GM18909 (cell line): ENCODE data around the gene TSKU.
"Not testable (repeated sequence)": the region's sequence is repeated elsewhere in the genome, so short reads cannot be mapped to it uniquely, and the experiment has no call there.

ENCODE experiments used
- ATAC-seq: cut with Tn5 transposase; IDR thresholded peaks from one replicate; pipeline ENCODE4 v1.9.1; 2021; ENCODE audit warnings: mild to moderate bottlenecking; ENCODE audit not compliant: unreplicated experiment, poor library complexity

The TSKU gene

DNA sequence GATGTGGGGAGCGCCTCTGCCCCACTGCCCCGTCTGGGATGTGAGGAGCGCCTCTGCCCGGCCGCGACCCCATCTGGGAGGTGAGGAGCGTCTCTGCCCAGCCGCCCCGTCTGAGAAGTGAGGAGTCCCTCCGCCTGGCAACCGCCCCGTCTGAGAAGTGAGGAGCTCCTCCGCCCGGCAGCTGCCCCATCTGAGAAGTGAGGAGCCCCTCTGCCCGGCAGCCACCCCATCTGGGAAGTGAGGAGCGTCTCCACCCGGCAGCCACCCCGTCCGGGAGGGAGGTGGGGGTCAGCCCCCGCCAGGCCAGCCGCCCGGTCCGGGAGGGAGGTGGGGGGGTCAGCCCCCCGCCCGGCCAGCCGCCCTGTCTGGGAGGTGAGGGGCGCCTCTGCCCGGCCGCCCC lies 38.2 kb downstream of the TSKU start:
- not testable (repeated sequence) for ATAC-seq

DNA sequence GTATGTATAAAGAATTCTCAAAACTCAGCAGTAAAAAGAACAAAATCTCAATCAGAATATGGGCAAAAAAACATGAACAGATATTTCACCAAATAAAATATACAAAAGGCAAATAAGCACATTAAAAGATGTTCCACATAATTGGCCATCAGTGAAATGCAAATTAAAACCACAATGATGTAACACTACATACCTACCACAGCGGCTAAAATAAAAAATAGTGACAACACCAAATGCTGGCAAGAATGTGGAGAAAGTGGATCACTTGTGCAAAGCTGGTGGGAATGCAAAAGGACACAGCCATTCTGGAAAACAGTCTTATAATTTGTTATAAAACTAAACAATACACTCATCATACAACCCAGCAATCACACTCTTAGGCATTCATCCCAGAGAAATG lies 39.2 kb downstream of the TSKU start:
- no peak for ATAC-seq

DNA sequence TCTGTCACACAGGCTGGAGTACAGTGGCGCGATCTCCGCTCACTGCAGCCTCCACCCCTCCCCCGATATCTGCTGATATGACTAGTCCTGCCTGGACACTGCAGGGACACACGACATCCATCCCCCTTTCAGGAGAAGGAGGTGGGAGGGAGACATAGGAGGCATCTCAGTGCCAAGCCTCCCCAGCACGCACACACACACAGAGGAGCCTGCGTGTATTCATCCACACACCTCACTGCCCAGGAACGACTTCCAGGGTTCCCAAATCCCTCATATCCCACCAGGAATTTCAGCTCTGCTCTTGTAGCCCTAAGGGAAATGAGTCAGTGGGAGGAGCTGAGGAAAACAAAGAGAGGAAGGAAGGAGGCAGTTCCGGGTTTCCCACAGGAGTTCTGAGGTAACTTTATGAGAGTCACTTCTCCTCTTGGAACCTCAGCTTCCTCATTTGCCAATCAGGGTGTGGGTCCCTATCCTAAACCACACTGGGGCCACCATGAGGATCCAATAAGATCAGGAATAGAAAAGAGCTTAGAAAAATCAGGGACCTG lies 40.4 kb downstream of the TSKU start:
- no peak for ATAC-seq

DNA sequence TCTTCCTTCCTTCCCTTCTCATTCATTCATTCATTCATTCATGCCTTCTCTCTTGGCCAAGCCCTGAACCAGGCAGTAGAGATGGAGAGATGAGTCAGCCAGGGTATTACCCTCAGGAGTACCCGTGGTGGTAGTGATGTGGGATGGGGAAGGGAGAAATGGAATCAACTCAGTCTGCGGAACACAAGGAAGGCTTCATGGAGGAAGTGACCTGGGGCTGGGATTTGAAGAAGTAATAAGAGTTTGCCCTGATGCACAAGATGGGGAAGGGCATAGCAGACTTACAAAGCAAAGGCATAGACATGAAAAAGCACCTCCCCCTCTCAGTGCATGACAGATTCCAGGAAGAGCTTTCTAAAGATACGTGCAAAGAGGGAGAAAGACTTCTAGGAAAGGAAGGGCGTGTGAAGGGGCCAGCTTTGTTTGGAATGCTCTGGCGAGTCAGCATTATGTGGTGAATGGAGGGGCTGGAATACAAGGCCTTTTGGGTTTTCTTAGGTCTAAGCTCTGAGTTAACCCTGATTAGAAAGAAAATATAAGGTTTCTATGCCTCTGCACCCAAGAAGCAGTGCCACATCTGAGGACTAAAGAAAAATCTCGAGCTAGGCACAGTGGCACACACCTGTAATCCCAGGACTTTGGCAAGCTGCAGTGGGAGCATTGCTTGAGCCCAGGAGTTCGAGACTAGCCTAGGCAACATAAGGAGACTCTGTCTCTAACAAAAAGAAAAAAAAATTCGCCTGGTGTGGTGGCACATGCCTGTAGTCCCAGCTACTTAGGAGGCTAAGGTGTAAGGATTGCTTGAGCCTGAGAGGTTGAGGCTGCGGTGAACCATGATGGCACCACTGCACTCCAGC lies 41.2 kb downstream of the TSKU start:
- no peak for ATAC-seq

DNA sequence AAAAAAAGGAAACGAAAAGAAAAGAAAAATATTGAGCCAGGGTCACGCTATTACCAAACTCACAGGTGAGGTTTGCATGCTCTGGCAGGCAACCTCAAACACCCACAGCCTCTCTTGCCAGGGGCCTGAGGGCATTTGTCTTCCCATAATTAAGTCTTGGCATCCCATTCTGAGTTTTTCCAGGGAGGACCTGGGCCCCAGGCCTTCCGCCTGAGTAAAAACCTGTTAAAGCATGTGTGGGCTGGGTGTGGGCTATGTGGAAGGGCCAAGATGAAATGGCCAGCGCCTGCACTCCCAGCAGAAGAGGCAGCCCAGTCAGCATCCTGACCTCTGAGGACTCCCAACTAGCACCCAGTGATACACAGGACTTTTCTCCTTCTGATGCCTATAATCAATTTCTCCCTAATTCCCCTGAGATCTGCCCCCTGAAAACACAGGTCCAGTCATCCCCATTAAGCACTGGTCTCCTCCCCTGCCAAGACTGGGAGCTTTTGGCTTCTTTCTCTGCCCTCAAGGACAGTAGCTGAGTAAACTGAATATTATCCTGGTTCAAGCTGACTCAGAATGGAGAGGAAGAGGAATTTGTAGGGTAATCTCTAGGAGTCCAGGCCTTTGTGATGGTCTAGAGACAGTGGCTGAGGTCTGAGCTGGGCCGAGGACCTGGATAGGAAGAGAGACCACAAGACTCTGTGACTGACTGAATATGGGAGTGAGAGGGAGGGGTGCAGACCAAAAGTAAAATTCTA lies 42.0 kb downstream of the TSKU start:
- no peak for ATAC-seq

DNA sequence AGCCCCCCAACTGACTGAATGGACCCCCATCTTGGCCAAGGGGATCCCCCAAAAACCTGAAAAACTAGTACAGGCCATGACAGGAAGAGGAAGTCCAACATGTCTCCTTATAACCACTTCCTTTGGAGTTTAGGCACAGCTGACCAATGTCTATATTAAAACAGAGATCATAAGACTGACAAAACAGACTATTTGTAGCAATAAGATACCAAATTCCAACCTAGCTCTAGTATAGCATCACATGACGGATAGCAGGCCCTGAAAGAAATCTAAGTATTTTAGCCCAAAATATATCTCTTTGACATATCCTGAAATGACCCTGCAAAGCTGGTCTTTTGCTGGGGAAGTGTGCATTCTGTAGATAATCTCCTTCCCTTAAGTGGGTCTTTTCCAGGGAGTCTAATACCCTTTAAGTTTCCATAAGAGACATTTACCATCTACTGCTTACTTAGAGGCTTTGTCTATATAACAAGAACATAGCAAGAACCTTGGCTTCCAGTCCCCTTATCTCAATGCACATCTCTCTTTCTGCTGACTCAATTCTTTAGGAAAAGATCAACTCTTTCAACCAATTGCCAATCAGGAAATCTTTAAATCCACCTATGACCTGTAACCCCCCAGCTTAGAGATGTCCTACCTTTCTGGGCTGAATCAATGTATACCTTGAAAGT lies 42.7 kb downstream of the TSKU start:
- ATAC-seq = no peak

DNA sequence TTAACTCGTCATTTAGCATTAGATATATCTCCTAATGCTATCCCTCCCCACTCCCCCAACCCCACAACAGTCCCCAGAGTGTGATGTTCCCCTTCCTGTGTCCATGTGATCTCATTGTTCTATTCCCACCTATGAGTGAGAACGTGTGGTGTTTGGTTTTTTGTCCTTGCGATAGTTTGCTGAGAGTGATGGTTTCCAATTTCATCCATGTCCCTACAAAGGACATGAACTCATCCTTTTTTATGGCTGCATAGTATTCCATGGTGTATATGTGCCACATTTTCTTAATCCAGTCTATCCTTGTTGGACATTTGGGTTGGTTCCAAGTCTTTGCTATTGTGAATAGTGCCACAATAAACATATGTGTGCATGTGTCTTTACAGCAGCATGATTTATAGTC lies 43.4 kb downstream of the TSKU start:
- ATAC-seq = not testable (repeated sequence)

DNA sequence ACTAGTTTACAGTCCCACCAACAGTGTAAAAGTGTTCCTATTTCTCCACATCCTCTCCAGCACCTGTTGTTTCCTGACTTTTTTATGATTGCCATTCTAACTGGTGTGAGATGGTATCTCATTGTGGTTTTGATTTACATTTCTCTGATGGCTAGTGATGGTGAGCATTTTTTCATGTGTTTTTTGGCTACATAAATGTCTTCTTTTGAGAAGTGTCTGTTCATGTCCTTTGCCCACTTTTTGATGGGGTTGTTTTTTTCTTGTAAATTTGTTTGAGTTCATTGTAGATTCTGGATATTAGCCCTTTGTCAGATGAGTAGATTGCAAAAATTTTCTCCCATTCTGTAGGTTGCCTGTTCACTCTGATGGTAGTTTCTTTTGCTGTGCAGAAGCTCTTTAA lies 43.8 kb downstream of the TSKU start:
- not testable (repeated sequence) for ATAC-seq

DNA sequence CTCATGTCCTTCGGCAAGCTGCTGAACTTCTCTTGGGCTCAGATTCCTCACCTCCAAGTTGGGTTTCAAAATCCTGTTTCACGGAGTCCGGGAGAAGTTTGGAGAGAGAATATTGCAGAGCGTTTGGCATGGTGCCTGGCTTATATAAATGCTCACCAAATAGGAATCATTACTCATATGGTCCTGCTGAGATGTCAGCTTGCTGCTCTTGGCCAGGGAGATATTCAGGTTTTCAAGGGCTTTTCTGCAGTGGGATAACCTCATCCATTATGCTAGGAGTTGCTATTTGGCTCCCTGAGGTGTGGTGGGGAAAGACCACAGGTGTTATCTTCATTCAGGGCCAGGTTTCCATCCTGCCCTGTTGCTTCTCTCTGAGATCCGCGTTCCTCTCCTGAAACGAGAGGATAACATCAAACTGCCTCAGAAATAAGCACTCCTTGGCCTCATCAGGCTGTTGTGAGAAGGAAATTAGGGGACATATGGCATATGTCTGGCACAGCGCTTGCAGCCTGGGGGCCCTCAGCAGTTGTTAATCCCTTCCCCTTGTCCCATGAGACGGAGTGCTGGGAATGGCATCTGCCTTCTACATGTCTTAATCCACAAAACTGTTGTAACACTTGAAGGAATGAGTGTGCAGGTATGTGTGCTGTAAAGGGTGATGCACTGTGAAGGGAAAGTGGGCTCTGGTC lies 47.6 kb downstream of the TSKU start:
- no peak for ATAC-seq

DNA sequence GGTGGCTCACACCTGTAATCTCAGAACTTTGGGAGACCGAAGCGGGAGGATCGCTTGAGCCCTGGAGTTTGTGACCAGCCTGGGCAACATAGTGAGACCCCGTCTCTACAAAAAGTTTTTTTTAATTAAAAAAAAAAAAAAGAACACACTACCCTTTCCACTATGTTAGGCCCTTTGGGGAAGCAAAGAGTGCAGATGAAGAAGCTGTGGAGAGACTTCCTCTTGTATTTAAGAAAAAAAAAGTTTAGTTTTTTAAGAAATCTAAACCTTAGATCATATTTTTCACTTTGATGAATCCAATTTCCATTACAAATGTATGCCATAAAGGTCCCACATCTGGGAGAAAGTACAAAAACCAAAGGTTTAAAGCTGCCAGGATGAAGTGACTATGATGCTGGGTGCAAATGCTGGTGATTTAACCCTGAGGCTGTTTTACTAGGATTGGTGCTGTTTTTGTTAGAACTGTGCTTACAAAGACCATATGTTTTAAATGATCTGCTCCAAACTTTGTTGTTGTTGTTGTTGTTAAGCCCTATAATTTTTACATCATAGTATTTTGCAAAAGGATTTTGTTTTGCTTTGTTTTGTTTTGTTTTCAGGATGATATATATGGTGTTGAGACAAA lies 48.6 kb downstream of the TSKU start:
- no peak for ATAC-seq

DNA sequence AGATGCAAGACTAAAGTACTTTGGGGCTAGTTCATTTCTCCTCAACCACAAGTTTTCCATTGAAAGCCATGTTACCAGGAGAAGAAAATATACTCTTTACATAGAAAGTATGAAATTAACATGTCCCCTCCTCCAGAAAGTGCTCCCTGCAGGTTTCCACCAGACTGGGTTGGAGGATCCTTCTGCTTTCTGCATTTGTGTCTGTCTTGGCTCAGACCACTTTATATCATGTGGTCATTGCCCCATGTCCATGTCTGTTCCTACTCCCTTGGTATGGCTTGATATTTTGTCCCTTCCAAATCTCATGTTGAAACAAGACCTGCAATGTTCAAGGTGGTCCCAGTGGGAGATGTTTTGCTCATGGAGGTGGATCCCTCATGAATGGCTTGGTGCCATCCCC lies 49.2 kb downstream of the TSKU start:
- no peak for ATAC-seq

DNA sequence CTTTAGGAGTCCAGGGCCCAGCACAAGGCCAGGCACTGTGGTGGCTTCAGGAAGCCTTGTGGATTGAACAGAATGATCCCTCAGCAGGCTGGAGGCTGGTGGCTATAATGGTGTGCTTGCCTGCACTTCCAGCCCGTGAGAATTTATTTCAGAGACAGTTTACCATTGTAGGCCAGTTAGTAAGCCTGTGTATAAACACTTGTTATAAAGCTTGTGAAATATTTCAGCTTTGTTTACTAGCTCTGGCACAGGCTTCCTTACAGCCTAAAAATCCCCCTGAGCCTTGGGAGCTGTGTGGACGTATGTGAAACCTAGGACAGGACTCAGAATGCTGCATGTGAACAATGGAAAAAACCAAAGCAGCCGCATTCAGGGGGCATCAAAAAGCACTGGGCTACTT lies 51.0 kb downstream of the TSKU start:
- ATAC-seq = no peak

DNA sequence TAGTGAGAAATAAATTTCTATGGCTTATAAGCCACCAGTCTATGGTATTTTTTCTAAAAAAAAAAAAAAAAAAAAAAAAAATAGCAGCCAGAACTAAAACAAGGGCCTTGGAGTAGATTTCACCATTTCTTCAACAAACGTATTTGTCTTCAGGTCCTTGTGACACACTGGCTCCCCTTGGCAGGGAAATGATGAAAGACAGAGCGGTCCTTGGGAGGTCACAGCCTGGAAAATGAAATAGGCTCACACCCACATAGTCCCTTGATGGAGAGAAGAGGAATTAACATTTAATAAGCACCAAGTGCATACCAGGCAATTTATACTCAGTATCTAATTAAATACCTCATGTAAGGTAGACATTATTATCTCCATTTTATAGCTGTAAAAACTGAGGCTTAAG lies 51.9 kb downstream of the TSKU start:
- ATAC-seq = no peak

DNA sequence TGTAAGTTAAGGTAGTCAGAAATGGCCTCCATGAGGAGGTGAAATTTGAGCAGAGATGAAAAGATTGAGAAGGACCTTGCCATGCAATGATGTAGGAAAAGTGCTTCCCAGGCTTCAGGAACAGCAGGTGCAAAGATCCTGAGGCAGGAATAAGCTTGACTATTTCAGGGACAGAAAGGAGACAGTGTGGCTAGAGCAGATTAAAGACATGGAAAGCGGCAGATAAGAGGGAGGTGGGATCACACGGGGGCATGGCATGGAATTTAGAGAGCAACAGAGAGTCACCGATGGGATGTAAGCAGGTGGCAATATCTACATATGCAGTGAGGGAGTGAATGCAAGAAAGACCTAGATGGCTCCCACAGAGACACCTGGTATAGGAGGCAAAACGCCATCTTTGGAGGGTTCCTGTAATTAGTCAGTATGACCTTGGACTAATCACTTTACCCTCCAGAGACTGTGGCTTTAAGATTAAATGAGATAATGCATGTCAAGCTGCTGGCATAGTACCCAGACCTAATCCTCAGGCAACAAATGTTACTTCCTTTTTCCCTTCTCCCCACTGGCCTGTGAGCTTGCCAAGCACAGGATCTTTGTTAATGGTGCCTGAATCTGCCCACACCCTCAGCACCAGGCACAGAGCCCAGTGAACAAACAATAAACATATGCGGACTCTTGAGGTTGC lies 52.9 kb downstream of the TSKU start:
- no peak for ATAC-seq

DNA sequence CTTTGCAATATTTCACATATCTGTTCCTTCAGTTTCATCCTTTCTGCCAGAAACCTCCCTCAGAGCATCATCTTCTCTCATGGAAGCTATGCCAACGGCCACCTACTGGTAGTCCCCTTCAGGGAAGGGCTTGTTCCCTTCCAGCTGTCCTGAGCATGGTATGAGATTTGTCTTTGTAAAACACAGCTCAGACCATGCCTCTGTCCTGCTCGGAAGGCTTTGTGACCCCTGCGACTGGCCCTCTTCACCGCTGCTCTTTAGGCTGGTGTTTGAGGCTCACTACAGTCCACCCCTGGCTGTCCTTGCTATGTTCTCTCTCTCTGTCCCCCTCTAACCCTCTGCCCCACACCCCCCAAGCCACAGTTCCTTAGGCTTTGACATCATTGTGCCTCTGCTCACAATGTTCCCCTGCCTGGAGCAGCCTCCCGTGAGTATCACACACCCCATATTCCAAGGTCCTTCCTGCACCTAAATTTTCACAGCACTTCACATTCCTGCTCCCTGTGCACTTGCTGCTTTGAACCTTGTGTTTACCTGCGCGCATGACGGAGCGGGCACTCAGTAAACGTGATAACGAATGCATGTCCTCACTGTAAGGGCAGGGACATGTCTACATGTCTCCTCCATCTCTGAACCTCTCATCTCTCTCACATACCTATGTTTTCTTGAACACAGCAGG lies 53.6 kb downstream of the TSKU start:
- ATAC-seq = no peak

DNA sequence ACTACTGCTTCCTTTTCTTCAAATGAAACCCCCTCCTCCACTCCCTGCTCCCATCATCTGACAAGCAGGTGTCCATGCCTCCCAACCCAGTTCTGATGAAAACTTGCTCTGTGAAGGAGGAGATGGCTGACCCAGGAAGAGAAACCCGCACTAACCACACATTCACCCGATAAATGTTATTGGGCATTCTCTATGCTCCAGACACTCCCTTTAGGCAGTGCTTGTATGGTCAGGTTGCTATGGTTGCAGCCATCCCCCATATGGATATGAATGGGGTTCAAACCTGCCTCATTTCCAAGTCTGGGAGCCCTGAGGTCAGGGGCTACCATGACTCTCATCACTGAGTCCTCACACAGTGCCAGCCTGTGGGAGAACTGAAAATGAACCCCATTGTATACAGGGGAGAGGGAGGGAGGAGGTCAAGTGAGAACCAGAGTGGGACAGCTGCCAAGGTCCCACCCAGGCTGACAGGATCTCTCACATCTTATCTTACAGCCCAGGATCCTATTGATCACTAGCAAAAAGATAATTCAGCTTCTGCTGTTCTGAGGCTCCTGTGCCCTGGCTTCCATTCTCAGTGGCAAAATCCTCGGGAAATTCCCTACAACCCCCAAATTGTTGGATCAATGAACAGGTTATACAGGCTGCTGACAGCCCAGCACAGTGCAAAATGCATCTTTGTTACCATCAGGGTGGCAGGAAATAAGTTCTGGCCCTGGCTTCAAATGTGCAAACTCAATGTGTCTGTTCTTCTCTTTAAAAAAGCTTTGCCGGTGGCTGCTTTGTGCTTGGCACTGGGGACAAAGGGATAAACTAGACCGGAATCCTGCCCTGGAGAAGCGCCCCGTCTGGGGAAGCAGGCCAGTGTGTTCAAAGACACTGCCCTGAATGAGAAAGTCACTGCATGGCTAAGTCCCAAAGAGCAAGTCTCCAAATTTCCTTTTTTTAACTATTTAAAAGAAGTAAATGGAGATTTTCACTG lies 54.8 kb downstream of the TSKU start:
- no peak for ATAC-seq

DNA sequence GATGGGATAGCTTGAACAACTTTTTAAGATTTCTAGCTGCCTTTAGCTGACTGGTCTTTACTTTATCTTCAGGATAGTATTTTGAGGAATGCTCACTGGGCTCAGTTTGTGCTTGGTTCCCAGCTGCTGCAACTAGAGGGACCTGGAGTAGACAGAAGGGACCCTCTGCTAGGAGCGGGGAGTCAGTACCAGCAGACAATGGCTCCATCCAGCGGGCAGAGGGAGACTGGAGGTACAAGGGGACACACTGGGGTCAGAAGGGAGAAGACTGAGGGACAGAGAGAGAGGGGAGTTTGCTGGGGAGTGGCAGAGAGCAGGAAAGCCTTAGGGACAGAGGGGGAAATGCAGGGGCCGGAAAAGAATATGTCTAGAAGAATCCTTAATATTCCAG lies 55.5 kb downstream of the TSKU start:
- no peak for ATAC-seq

DNA sequence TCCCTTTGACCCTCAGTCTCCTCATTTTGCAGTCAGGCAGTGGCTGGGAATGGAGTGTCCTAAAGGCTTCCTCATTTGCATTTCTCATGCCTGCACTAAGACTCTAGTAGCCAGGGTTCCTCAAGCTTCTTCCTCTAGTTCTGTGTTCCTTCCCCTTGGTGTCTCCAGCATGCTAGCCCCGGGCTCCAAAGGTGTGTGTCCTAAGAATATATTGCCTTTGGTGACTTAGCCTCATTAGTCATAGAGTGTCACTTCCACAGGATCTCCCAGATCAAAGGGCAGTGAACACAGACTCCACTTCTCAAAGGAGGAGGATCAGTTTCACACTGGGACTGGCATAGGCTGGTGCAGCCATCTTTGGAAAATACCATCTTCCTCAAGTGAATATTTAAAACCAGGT lies 56.2 kb downstream of the TSKU start:
- no peak for ATAC-seq
